HCT116 (cell line): ENCODE measurements around the gene PLEKHJ1. TPM values are rescaled to one million over a fixed set of nuclear protein-coding genes. Genes with fewer than 3 reads are reported as not detected.

ENCODE experiments used
- ATAC-seq: fragments of 200-7000 bp; cut with Tn5 transposase; 2 replicates; pipeline ENCODE4 v1.9.1; 2020; ENCODE audit warnings: mild to moderate bottlenecking, moderate library complexity
- BruUV-seq: library from RNA; stranded (reverse); fragments of 400-500 nt; replicated peaks from 2 replicates; lab custom pipeline; 2021; lab: Mats Ljungman, UMichigan
- CTCF ChIA-PET: fragments of 300-600 bp; sonication (Branson Sonifier 250); formaldehyde crosslinking; loops from one replicate; lab custom pipeline; 2021; ENCODE audit warnings: antibody characterized with exemption; lab: Charles Lee
- POLR2A ChIA-PET: fragments of 300-600, 350-600 bp; sonication (Branson Sonifier 250); formaldehyde crosslinking; loops from one replicate; lab custom pipeline; 2021; ENCODE audit warnings: antibody characterized with exemption; lab: Charles Lee
- RAD21 ChIA-PET, 2 experiments: fragments of 300-600 bp; sonication (Branson Sonifier 250); formaldehyde crosslinking; loops; one replicate each; lab custom pipeline; 2023; ENCODE audit warnings: low total read pairs in 2 of 2; ENCODE audit not compliant: uncharacterized antibody in 2 of 2, unreplicated experiment in 2 of 2, low non-redundant PET in 1 of 2; lab: Charles Lee
- DNase-seq: peaks from one replicate; pipeline ENCODE4 v3.0.0-alpha.2; 2010; ENCODE audit warnings: low read depth, low spot score
- H2AFZ ChIP-seq: fragments of 200-600 bp; shearing (Covaris generic), sonication (generic); 2 replicates; pipeline ENCODE4 v1.6.1; 2017; ENCODE audit warnings: low read depth, mixed run types, mixed read lengths, antibody characterized with exemption, low read length; ENCODE audit not compliant: poor library complexity, severe bottlenecking
- H3K27ac ChIP-seq: 2 replicates; pipeline ENCODE4 v1.5.1; 2012; ENCODE audit warnings: low read depth, low read length
- H3K27me3 ChIP-seq: fragments of 200-600 bp; sonication (generic); 2 replicates; pipeline ENCODE4 v1.6.1; 2016; ENCODE audit warnings: mixed run types, low read length, mixed read lengths; ENCODE audit not compliant: insufficient read depth
- H3K36me3 ChIP-seq, 2 experiments: fragments of 200-500 bp in 1 of 2; fragments of 200-600 bp in 1 of 2; sonication (Bioruptor generic) in 1 of 2; sonication (generic) in 1 of 2; 2 replicates each; pipeline versions ENCODE4 v1.5.1 to v1.6.1; 2014 to 2016; ENCODE audit warnings: low read length in 2 of 2, inconsistent platforms in 1 of 2, mixed read lengths in 1 of 2, mixed run types in 1 of 2; ENCODE audit not compliant: insufficient read depth in 2 of 2, control insufficient read depth in 1 of 2
- H3K4me1 ChIP-seq, 2 experiments: fragments of 200-600 bp in 1 of 2; sonication (generic) in 1 of 2; 2 replicates each; pipeline versions ENCODE4 v1.5.1 to v1.6.1; 2012 to 2017; ENCODE audit warnings: low read length in 2 of 2, inconsistent platforms in 1 of 2, mild to moderate bottlenecking in 1 of 2, mixed read lengths in 1 of 2, mixed run types in 1 of 2, moderate library complexity in 1 of 2; ENCODE audit not compliant: insufficient read depth in 2 of 2, control insufficient read depth in 1 of 2
- H3K4me2 ChIP-seq: fragments of 200-600 bp; sonication (generic); 2 replicates; pipeline ENCODE4 v1.6.1; 2017; ENCODE audit warnings: mixed run types, low read length, mixed read lengths
- H3K4me3 ChIP-seq, 2 experiments: fragments of 200-600 bp in 1 of 2; sonication (generic) in 1 of 2; replicated peaks in 1 of 2; 2 replicates each; pipeline ENCODE4 v1.5.1; 2011 to 2016; ENCODE audit warnings: low read length in 2 of 2, control low read depth in 1 of 2, low read depth in 1 of 2, mild to moderate bottlenecking in 1 of 2, mixed read lengths in 1 of 2, mixed run types in 1 of 2
- H3K79me2 ChIP-seq: fragments of 200-600 bp; sonication (generic); 2 replicates; pipeline ENCODE4 v1.6.1; 2017; ENCODE audit warnings: mild to moderate bottlenecking, mixed run types, low read length, moderate library complexity, mixed read lengths; ENCODE audit not compliant: insufficient read depth
- H3K9ac ChIP-seq: fragments of 200-600 bp; sonication (generic); 2 replicates; pipeline ENCODE4 v1.6.1; 2016; ENCODE audit warnings: low read length, mixed read lengths
- H3K9me2 ChIP-seq: fragments of 200-600 bp; sonication (generic), shearing (Covaris generic); 2 replicates; pipeline ENCODE4 v1.6.1; 2017; ENCODE audit warnings: mixed run types, mild to moderate bottlenecking, moderate library complexity; ENCODE audit not compliant: insufficient read depth
- H3K9me3 ChIP-seq, 2 experiments: fragments of 200-500 bp in 1 of 2; fragments of 200-600 bp in 1 of 2; sonication (Bioruptor generic) in 1 of 2; sonication (generic) in 1 of 2; 2 replicates each; pipeline ENCODE4 v1.6.1; 2014 to 2017; ENCODE audit warnings: low read length in 2 of 2, mixed read lengths in 2 of 2, inconsistent platforms in 1 of 2, low read depth in 1 of 2, mild to moderate bottlenecking in 1 of 2, mixed run types in 1 of 2, moderate library complexity in 1 of 2; ENCODE audit not compliant: control insufficient read depth in 1 of 2, insufficient read depth in 1 of 2
- H4K20me1 ChIP-seq: fragments of 200-600 bp; sonication (generic), shearing (Covaris generic); 2 replicates; pipeline ENCODE4 v1.6.1; 2017; ENCODE audit warnings: mixed run types, mild to moderate bottlenecking, moderate library complexity; ENCODE audit not compliant: insufficient read depth
- CBX3 ChIP-seq: IDR thresholded peaks from 2 replicates; pipeline ENCODE4 v1.6.1; 2012; ENCODE audit warnings: low read depth
- CEBPB ChIP-seq: IDR thresholded peaks from 2 replicates; pipeline ENCODE4 v1.6.1; 2012; ENCODE audit warnings: low read depth
- ELF1 ChIP-seq: IDR thresholded peaks from 2 replicates; pipeline ENCODE4 v1.6.1; 2012; ENCODE audit warnings: low read depth, borderline replicate concordance
- EZH2phosphoT487 ChIP-seq: fragments of 200-600 bp; IDR thresholded peaks from 2 replicates; pipeline ENCODE4 v1.6.1; 2018; ENCODE audit warnings: antibody characterized with exemption, borderline replicate concordance
- FOSL1 ChIP-seq: IDR thresholded peaks from 2 replicates; pipeline ENCODE4 v1.6.1; 2012; ENCODE audit warnings: low read depth
- POLR2A ChIP-seq: IDR thresholded peaks from 2 replicates; pipeline ENCODE4 v1.7.0; 2011; ENCODE audit warnings: borderline replicate concordance; ENCODE audit not compliant: insufficient read depth, insufficient read length; ENCODE audit errors: extremely low read depth
- POLR2AphosphoS5 ChIP-seq: IDR thresholded peaks from 2 replicates; pipeline ENCODE4 v1.6.1; 2011; ENCODE audit warnings: mild to moderate bottlenecking, low read depth, low read length, moderate library complexity
- SIN3A ChIP-seq: IDR thresholded peaks from 2 replicates; pipeline ENCODE4 v1.6.1; 2012; ENCODE audit warnings: low read depth
- SRF ChIP-seq: IDR thresholded peaks from 2 replicates; pipeline ENCODE4 v1.6.1; 2012; ENCODE audit warnings: low read depth
- TCF7L2 ChIP-seq: IDR thresholded peaks from 2 replicates; pipeline ENCODE4 v1.7.0; 2011; ENCODE audit warnings: borderline replicate concordance, inconsistent platforms; ENCODE audit not compliant: insufficient read depth, insufficient read length; ENCODE audit errors: extremely low read depth
- YY1 ChIP-seq: IDR thresholded peaks from 2 replicates; pipeline ENCODE4 v1.6.1; 2011; ENCODE audit warnings: low read length, low read depth, moderate library complexity, mild to moderate bottlenecking; ENCODE audit not compliant: insufficient replicate concordance; ENCODE audit errors: extremely low read depth
- ZFX ChIP-seq: fragments of 450-650 bp; IDR thresholded peaks from 2 replicates; pipeline ENCODE4 v1.6.1; 2017
- ZNF274 ChIP-seq: fragments of 200-500 bp; sonication (Bioruptor generic); IDR thresholded peaks from 2 replicates; pipeline ENCODE4 v1.6.1; 2014; ENCODE audit warnings: mild to moderate bottlenecking, low read depth, low read length, inconsistent platforms
- intact Hi-C: fragments of 100-400 bp; cut with micrococcal nuclease; formaldehyde crosslinking; loops from 2 replicates; pipeline ENCODE4 v1.10.0; 2022
- total RNA-seq: library from RNA; stranded (reverse); gene quantifications from one replicate; pipeline ENCODE4 v1.2.1, GENCODE V29; 2021; ENCODE audit not compliant: unreplicated experiment
- TF ChIP-seq, protein P1 (sequence below): IDR thresholded peaks from 2 replicates; pipeline ENCODE4 v1.6.1; 2012; ENCODE audit warnings: low read depth
- TF ChIP-seq, protein P2 (sequence below): IDR thresholded peaks from 2 replicates; pipeline ENCODE4 v1.6.1; 2012
- TF ChIP-seq, protein P3 (sequence below): IDR thresholded peaks from 2 replicates; pipeline ENCODE4 v1.6.1; 2012

PLEKHJ1 gene
- total RNA-seq, 1 experiment from 2014 or later, result 88.2 TPM

DNA sequence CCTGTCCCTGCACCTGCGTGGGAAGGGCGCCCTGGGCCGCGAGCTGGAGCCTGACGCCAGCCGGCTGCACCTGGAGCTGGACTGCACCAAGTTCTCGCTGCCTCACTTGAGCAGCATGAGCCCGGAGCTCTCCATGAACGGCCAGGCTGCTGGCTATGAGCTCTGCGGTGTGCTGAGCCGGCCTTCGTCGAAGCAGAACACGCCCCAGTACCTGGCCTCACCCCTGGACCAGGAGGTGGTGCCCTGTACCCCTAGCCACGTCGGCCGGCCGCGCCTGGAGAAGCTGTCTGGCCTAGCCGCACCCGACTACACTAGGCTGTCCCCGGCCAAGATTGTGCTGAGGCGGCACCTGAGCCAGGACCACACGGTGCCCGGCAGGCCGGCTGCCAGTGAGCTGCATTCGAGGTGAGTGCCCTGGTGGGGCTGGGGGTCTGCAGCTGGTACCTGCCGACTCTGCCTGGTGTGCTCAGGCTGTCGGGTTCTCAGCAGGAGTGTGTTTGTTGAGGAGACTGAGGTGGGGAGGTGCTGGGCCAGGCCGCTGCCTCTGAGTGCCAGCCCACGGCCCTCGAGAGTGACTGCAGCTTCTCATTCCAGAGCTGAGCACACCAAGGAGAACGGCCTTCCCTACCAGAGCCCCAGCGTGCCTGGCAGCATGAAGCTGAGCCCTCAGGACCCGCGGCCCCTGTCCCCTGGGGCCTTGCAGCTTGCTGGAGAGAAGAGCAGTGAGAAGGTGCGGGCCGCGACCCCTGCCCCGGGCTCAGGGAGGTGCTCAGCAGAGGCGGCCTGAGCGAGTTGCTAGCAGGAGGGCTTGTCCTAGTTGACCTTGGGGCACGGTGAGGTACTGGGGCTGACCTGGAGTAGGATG lies 19.5 kb downstream of the PLEKHJ1 start (continued):
- TF ChIP-seq ELF1, result no peak
- TF ChIP-seq, protein P1, sequence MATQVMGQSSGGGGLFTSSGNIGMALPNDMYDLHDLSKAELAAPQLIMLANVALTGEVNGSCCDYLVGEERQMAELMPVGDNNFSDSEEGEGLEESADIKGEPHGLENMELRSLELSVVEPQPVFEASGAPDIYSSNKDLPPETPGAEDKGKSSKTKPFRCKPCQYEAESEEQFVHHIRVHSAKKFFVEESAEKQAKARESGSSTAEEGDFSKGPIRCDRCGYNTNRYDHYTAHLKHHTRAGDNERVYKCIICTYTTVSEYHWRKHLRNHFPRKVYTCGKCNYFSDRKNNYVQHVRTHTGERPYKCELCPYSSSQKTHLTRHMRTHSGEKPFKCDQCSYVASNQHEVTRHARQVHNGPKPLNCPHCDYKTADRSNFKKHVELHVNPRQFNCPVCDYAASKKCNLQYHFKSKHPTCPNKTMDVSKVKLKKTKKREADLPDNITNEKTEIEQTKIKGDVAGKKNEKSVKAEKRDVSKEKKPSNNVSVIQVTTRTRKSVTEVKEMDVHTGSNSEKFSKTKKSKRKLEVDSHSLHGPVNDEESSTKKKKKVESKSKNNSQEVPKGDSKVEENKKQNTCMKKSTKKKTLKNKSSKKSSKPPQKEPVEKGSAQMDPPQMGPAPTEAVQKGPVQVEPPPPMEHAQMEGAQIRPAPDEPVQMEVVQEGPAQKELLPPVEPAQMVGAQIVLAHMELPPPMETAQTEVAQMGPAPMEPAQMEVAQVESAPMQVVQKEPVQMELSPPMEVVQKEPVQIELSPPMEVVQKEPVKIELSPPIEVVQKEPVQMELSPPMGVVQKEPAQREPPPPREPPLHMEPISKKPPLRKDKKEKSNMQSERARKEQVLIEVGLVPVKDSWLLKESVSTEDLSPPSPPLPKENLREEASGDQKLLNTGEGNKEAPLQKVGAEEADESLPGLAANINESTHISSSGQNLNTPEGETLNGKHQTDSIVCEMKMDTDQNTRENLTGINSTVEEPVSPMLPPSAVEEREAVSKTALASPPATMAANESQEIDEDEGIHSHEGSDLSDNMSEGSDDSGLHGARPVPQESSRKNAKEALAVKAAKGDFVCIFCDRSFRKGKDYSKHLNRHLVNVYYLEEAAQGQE, result no peak

DNA sequence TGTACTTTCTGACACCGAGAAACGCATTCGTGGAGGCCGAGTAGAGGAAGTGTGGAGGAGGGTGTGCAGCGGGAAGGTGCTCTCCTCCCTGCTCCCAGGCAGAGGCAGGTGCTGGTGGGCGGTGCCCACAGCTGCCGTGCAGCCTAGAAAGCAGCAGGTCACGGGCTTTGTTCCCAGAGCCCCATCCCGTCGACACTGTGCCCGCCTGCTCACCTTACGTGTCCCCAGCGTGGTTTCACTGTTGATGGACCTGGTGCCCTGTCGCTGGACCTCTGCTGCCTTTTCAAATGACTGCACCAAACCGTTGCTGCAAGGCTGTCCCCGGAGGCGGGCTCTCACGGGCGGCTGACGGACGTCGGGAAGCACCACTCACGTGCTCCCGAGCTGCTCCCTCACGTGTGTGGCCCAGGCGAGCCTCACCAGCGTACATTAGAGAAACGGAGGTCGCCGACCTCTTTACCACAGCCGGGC lies 20.8 kb downstream of the PLEKHJ1 start:
- ChIA-PET RAD21 (no interaction called here), POLR2A (no interaction called here), CTCF (no interaction called here)
- Histone ChIP-seq H3K9me2 (no peaks in the 10 kb centered on the region), H2AFZ (no peak overlapping the region), H3K27me3 (no peaks in the 10 kb centered on the region), H3K4me2 (no peak overlapping the region), H3K27ac (no peak overlapping the region), H3K79me2 (peaks cover 4% of the 10 kb centered on the region; the same call in 1 of the 2 replicates), H3K9me3 (no peaks in the 10 kb centered on the region), H4K20me1 (no peaks in the 10 kb centered on the region), H3K4me1 (no peaks in the 10 kb centered on the region), H3K36me3 (peaks cover 40 to 53% of the 10 kb centered on the region in 2 experiments; a peak in 3 of 4 replicates), H3K9ac (no peak overlapping the region), H3K4me3 (no peak overlapping the region)
- intact Hi-C loops, result no loop called here
- DNase-seq (no peak), ATAC-seq (peak; percentile 46)
- TF ChIP-seq SIN3A (no peak), CEBPB (no peak), POLR2AphosphoS5 (no peak), ZFX (no peak), ZNF274 (no peak), CBX3 (no peak), POLR2A (no peak), TCF7L2 (no peak), EZH2phosphoT487 (no peak), FOSL1 (no peak), YY1 (no peak), SRF (no peak)
- TF ChIP-seq, protein P2, sequence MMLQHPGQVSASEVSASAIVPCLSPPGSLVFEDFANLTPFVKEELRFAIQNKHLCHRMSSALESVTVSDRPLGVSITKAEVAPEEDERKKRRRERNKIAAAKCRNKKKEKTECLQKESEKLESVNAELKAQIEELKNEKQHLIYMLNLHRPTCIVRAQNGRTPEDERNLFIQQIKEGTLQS, result no peak
- TF ChIP-seq, protein P3, sequence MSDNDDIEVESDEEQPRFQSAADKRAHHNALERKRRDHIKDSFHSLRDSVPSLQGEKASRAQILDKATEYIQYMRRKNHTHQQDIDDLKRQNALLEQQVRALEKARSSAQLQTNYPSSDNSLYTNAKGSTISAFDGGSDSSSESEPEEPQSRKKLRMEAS, result no peak
- BruUV-seq, result no TSS peak
